HEK293 (cell line): ENCODE measurements around the gene GBGT1.

ENCODE experiments used
- EGR2 ChIP-seq: fragments of 450-650 bp; formaldehyde crosslinking; IDR thresholded peaks from 2 replicates; pipeline ENCODE4 v1.5.1; 2016; ENCODE audit warnings: low read depth, missing biosample characterization, missing genetic modification characterization
- GLI4 ChIP-seq: fragments of 450-650 bp; formaldehyde crosslinking; IDR thresholded peaks from 2 replicates; pipeline ENCODE4 v1.5.1; 2016; ENCODE audit warnings: missing biosample characterization, missing genetic modification characterization
- KLF10 ChIP-seq: fragments of 450-650 bp; IDR thresholded peaks from 2 replicates; pipeline ENCODE4 v1.5.1; 2018; ENCODE audit warnings: missing biosample characterization, mild to moderate bottlenecking, missing genetic modification characterization
- KLF7 ChIP-seq: fragments of 450-650 bp; formaldehyde crosslinking; IDR thresholded peaks from 2 replicates; pipeline ENCODE4 v1.5.1; 2016; ENCODE audit warnings: missing biosample characterization, missing genetic modification characterization, borderline replicate concordance
- RBAK ChIP-seq: fragments of 450-650 bp; formaldehyde crosslinking; IDR thresholded peaks from 2 replicates; pipeline ENCODE4 v1.5.1; 2016; ENCODE audit warnings: missing biosample characterization, missing genetic modification characterization
- YY1 ChIP-seq: fragments of 450-650 bp; formaldehyde crosslinking; IDR thresholded peaks from 2 replicates; pipeline ENCODE4 v1.5.1; 2018; ENCODE audit warnings: missing biosample characterization, missing genetic modification characterization
- YY2 ChIP-seq: fragments of 450-650 bp; formaldehyde crosslinking; IDR thresholded peaks from 2 replicates; pipeline ENCODE4 v1.5.1; 2016; ENCODE audit warnings: missing biosample characterization, missing genetic modification characterization
- ZEB2 ChIP-seq: fragments of 450-650 bp; formaldehyde crosslinking; IDR thresholded peaks from 2 replicates; pipeline ENCODE4 v1.5.1; 2016; ENCODE audit warnings: missing biosample characterization, missing genetic modification characterization
- ZFP69B ChIP-seq: fragments of 450-650 bp; formaldehyde crosslinking; IDR thresholded peaks from 2 replicates; pipeline ENCODE4 v1.5.1; 2016; ENCODE audit warnings: missing biosample characterization, missing genetic modification characterization
- ZIC2 ChIP-seq: fragments of 450-650 bp; formaldehyde crosslinking; IDR thresholded peaks from 2 replicates; pipeline ENCODE4 v1.5.1; 2016; ENCODE audit warnings: missing biosample characterization, missing genetic modification characterization
- ZNF121 ChIP-seq: fragments of 450-650 bp; formaldehyde crosslinking; IDR thresholded peaks from 2 replicates; pipeline ENCODE4 v1.5.1; 2016; ENCODE audit warnings: missing biosample characterization, missing genetic modification characterization
- ZNF169 ChIP-seq: fragments of 450-650 bp; formaldehyde crosslinking; IDR thresholded peaks from 2 replicates; pipeline ENCODE4 v1.5.1; 2016; ENCODE audit warnings: missing biosample characterization, missing genetic modification characterization
- ZNF544 ChIP-seq: fragments of 450-650 bp; formaldehyde crosslinking; IDR thresholded peaks from 2 replicates; pipeline ENCODE4 v1.5.0; 2017; ENCODE audit warnings: missing biosample characterization, missing genetic modification characterization
- ZNF555 ChIP-seq: fragments of 450-650 bp; formaldehyde crosslinking; conservative IDR thresholded peaks from 2 replicates; pipeline ENCODE4 v1.5.1; 2017; ENCODE audit warnings: missing biosample characterization, mild to moderate bottlenecking, missing genetic modification characterization, inconsistent platforms
- ZNF624 ChIP-seq: fragments of 450-650 bp; formaldehyde crosslinking; IDR thresholded peaks from 2 replicates; pipeline ENCODE4 v1.5.1; 2017; ENCODE audit warnings: missing biosample characterization, missing genetic modification characterization
- ZNF677 ChIP-seq: fragments of 450-650 bp; IDR thresholded peaks from 2 replicates; pipeline ENCODE4 v1.5.0; 2018; ENCODE audit warnings: missing biosample characterization, mild to moderate bottlenecking, missing genetic modification characterization, moderate library complexity
- ZNF747 ChIP-seq: fragments of 450-650 bp; formaldehyde crosslinking; IDR thresholded peaks from 2 replicates; pipeline ENCODE4 v1.5.1; 2016; ENCODE audit warnings: missing biosample characterization, missing genetic modification characterization
- ZNF837 ChIP-seq: fragments of 450-650 bp; formaldehyde crosslinking; IDR thresholded peaks from 2 replicates; pipeline ENCODE4 v1.5.1; 2016; ENCODE audit warnings: missing biosample characterization, missing genetic modification characterization
- TF ChIP-seq, protein P1 (sequence below): fragments of 450-650 bp; formaldehyde crosslinking; IDR thresholded peaks from 2 replicates; pipeline ENCODE4 v1.5.1; 2016; ENCODE audit warnings: missing biosample characterization, missing genetic modification characterization
- TF ChIP-seq, protein P2 (sequence below): fragments of 450-650 bp; IDR thresholded peaks from 2 replicates; pipeline ENCODE4 v1.5.1; 2018; ENCODE audit warnings: missing biosample characterization, mild to moderate bottlenecking, missing genetic modification characterization
- TF ChIP-seq, protein P3 (sequence below): IDR thresholded peaks from 2 replicates; pipeline ENCODE4 v1.6.1; 2011; ENCODE audit warnings: mild to moderate bottlenecking, low read depth, low read length, borderline replicate concordance
- TF ChIP-seq, protein P4 (sequence below): fragments of 450-650 bp; formaldehyde crosslinking; IDR thresholded peaks from 2 replicates; pipeline ENCODE4 v1.5.1; 2016; ENCODE audit warnings: missing biosample characterization, missing genetic modification characterization
- TF ChIP-seq, protein P5 (sequence below): fragments of 450-650 bp; formaldehyde crosslinking; IDR thresholded peaks from 2 replicates; pipeline ENCODE4 v1.5.1; 2016; ENCODE audit warnings: missing biosample characterization, missing genetic modification characterization
- TF ChIP-seq, protein P6 (sequence below): fragments of 450-650 bp; formaldehyde crosslinking; IDR thresholded peaks from 2 replicates; pipeline ENCODE4 v1.5.1; 2016; ENCODE audit warnings: missing biosample characterization, missing genetic modification characterization, low read depth
- TF ChIP-seq, protein P7 (sequence below): fragments of 450-650 bp; formaldehyde crosslinking; IDR thresholded peaks from 2 replicates; pipeline ENCODE4 v1.5.1; 2017; ENCODE audit warnings: missing biosample characterization, missing genetic modification characterization
- TF ChIP-seq, protein P8 (sequence below): fragments of 450-650 bp; formaldehyde crosslinking; IDR thresholded peaks from 2 replicates; pipeline ENCODE4 v1.5.1; 2017; ENCODE audit warnings: missing biosample characterization, mild to moderate bottlenecking, missing genetic modification characterization, moderate library complexity

GBGT1 gene

DNA sequence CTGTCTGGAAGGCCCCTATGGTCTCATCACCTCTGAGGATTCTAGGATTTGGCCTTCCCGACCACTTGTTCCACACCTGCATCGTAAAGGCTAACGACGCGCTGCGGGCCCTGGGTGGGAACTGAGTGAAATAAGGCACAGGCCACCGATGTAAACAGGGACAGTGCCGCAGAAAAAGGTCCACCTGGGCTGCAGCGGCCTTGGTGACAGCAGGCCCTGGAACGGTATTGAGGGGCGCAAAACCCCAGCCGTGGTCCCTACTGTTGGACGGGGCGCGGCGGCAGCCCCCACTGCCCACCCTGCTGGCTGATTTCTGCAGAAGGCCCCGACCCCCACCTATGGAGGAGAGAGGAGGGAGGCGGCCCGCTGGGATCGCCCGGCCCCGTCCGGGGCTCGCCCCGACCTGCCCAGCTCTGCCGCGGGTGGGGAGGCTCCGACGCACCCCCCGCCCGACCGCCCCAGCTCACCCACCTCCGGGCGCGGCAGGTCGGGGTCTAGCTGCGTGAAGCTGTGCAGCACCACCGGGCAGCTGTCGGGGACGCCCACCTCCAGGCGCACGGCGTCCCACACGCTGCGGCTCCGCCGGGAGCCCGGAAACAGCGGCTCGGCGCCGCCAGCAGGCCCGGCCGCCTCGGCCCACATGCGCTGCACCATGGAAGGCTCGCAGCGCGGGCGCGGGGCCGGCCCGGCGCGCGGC, 43.1 kb downstream of the GBGT1 start (continued):
- TF ChIP-seq, protein P1, sequence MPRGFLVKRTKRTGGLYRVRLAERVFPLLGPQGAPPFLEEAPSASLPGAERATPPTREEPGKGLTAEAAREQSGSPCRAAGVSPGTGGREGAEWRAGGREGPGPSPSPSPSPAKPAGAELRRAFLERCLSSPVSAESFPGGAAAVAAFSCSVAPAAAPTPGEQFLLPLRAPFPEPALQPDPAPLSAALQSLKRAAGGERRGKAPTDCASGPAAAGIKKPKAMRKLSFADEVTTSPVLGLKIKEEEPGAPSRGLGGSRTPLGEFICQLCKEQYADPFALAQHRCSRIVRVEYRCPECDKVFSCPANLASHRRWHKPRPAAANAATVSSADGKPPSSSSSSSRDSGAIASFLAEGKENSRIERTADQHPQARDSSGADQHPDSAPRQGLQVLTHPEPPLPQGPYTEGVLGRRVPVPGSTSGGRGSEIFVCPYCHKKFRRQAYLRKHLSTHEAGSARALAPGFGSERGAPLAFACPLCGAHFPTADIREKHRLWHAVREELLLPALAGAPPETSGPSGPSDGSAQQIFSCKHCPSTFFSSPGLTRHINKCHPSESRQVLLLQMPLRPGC (tag by site-specific recombination), result no peak
- TF ChIP-seq GLI4 (tag by site-specific recombination), result no peak
- TF ChIP-seq ZIC2 (tag by site-specific recombination), result peak; percentile 89
- TF ChIP-seq KLF10, result peak; percentile 15; the same call in 1 of the 2 replicates
- TF ChIP-seq YY1 (tag by site-specific recombination), result no peak
- TF ChIP-seq, protein P2, sequence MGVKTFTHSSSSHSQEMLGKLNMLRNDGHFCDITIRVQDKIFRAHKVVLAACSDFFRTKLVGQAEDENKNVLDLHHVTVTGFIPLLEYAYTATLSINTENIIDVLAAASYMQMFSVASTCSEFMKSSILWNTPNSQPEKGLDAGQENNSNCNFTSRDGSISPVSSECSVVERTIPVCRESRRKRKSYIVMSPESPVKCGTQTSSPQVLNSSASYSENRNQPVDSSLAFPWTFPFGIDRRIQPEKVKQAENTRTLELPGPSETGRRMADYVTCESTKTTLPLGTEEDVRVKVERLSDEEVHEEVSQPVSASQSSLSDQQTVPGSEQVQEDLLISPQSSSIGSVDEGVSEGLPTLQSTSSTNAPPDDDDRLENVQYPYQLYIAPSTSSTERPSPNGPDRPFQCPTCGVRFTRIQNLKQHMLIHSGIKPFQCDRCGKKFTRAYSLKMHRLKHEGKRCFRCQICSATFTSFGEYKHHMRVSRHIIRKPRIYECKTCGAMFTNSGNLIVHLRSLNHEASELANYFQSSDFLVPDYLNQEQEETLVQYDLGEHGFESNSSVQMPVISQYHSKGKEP (tag by site-specific recombination), result no peak
- no peak for TF ChIP-seq YY2 (tag by site-specific recombination)
- TF ChIP-seq ZNF624 (tag by site-specific recombination), result no peak
- no peak for TF ChIP-seq ZNF121 (tag by site-specific recombination)
- TF ChIP-seq, protein P3, sequence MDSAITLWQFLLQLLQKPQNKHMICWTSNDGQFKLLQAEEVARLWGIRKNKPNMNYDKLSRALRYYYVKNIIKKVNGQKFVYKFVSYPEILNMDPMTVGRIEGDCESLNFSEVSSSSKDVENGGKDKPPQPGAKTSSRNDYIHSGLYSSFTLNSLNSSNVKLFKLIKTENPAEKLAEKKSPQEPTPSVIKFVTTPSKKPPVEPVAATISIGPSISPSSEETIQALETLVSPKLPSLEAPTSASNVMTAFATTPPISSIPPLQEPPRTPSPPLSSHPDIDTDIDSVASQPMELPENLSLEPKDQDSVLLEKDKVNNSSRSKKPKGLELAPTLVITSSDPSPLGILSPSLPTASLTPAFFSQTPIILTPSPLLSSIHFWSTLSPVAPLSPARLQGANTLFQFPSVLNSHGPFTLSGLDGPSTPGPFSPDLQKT, result no peak
- TF ChIP-seq, protein P4, sequence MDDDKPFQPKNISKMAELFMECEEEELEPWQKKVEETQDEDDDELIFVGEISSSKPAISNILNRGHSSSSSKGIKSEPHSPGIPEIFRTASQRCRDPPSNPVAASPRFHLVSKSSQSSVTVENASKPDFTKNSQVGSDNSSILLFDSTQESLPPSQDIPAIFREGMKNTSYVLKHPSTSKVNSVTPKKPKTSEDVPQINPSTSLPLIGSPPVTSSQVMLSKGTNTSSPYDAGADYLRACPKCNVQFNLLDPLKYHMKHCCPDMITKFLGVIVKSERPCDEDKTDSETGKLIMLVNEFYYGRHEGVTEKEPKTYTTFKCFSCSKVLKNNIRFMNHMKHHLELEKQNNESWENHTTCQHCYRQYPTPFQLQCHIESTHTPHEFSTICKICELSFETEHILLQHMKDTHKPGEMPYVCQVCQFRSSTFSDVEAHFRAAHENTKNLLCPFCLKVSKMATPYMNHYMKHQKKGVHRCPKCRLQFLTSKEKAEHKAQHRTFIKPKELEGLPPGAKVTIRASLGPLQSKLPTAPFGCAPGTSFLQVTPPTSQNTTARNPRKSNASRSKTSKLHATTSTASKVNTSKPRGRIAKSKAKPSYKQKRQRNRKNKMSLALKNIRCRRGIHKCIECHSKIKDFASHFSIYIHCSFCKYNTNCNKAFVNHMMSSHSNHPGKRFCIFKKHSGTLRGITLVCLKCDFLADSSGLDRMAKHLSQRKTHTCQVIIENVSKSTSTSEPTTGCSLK (tag by site-specific recombination), result no peak
- TF ChIP-seq, protein P5, sequence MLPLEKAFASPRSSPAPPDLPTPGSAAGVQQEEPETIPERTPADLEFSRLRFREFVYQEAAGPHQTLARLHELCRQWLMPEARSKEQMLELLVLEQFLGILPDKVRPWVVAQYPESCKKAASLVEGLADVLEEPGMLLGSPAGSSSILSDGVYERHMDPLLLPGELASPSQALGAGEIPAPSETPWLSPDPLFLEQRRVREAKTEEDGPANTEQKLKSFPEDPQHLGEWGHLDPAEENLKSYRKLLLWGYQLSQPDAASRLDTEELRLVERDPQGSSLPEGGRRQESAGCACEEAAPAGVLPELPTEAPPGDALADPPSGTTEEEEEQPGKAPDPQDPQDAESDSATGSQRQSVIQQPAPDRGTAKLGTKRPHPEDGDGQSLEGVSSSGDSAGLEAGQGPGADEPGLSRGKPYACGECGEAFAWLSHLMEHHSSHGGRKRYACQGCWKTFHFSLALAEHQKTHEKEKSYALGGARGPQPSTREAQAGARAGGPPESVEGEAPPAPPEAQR (tag by site-specific recombination), result no peak
- no peak for TF ChIP-seq ZNF555 (tag by site-specific recombination)
- no peak for TF ChIP-seq ZNF544 (tag by site-specific recombination)
- no peak for TF ChIP-seq ZNF747 (tag by site-specific recombination)
- no peak for TF ChIP-seq ZFP69B (tag by site-specific recombination)
- TF ChIP-seq ZEB2, result no peak
- TF ChIP-seq EGR2, result peak; percentile 57
- no peak for TF ChIP-seq ZNF837 (tag by site-specific recombination)
- TF ChIP-seq ZNF169 (tag by site-specific recombination), result no peak
- TF ChIP-seq RBAK (tag by site-specific recombination), result no peak
- TF ChIP-seq, protein P6, sequence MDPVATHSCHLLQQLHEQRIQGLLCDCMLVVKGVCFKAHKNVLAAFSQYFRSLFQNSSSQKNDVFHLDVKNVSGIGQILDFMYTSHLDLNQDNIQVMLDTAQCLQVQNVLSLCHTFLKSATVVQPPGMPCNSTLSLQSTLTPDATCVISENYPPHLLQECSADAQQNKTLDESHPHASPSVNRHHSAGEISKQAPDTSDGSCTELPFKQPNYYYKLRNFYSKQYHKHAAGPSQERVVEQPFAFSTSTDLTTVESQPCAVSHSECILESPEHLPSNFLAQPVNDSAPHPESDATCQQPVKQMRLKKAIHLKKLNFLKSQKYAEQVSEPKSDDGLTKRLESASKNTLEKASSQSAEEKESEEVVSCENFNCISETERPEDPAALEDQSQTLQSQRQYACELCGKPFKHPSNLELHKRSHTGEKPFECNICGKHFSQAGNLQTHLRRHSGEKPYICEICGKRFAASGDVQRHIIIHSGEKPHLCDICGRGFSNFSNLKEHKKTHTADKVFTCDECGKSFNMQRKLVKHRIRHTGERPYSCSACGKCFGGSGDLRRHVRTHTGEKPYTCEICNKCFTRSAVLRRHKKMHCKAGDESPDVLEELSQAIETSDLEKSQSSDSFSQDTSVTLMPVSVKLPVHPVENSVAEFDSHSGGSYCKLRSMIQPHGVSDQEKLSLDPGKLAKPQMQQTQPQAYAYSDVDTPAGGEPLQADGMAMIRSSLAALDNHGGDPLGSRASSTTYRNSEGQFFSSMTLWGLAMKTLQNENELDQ (tag by site-specific recombination), result no peak
- TF ChIP-seq KLF7 (tag by site-specific recombination), result no peak
- TF ChIP-seq, protein P7, sequence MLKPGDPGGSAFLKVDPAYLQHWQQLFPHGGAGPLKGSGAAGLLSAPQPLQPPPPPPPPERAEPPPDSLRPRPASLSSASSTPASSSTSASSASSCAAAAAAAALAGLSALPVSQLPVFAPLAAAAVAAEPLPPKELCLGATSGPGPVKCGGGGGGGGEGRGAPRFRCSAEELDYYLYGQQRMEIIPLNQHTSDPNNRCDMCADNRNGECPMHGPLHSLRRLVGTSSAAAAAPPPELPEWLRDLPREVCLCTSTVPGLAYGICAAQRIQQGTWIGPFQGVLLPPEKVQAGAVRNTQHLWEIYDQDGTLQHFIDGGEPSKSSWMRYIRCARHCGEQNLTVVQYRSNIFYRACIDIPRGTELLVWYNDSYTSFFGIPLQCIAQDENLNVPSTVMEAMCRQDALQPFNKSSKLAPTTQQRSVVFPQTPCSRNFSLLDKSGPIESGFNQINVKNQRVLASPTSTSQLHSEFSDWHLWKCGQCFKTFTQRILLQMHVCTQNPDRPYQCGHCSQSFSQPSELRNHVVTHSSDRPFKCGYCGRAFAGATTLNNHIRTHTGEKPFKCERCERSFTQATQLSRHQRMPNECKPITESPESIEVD (tag by site-specific recombination), result no peak
- TF ChIP-seq ZNF677, result no peak
- TF ChIP-seq, protein P8, sequence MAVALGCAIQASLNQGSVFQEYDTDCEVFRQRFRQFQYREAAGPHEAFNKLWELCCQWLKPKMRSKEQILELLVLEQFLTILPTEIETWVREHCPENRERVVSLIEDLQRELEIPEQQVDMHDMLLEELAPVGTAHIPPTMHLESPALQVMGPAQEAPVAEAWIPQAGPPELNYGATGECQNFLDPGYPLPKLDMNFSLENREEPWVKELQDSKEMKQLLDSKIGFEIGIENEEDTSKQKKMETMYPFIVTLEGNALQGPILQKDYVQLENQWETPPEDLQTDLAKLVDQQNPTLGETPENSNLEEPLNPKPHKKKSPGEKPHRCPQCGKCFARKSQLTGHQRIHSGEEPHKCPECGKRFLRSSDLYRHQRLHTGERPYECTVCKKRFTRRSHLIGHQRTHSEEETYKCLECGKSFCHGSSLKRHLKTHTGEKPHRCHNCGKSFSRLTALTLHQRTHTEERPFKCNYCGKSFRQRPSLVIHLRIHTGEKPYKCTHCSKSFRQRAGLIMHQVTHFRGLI (tag by site-specific recombination), result no peak
